ENCODE measurements around the gene NTRK1. TPM values are rescaled to one million over a fixed set of nuclear protein-coding genes. Genes with fewer than 3 reads are reported as not detected.
A peak's percentile ranks its signal among the peaks of the same experiment; 100 is the strongest.

Gene NTRK1
- total and polyA plus RNA-seq, 2 of the 13 experiments (the other 11 are each of a cell fraction or from before 2014, with no cell fraction given), result not detected

DNA sequence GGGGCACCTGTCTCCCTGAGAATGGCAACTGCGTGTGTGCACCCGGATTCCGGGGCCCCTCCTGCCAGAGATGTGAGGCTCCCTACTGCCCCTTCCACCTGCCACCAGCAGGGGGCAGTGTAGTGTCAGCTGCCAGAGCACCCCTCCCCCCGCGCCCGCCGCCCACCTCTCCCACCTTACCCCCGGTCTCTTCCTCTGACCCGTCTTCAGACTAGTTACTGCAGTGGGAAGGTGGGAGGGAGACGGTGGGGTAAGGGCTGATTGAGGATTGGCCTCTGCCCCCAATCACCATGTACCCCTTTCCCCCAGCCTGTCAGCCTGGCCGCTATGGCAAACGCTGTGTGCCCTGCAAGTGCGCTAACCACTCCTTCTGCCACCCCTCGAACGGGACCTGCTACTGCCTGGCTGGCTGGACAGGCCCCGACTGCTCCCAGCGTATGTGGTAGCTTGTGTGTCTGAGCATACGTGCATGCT lies 49.7 kb downstream of the NTRK1 start (continued):
- TF ChIP-seq, protein P1, sequence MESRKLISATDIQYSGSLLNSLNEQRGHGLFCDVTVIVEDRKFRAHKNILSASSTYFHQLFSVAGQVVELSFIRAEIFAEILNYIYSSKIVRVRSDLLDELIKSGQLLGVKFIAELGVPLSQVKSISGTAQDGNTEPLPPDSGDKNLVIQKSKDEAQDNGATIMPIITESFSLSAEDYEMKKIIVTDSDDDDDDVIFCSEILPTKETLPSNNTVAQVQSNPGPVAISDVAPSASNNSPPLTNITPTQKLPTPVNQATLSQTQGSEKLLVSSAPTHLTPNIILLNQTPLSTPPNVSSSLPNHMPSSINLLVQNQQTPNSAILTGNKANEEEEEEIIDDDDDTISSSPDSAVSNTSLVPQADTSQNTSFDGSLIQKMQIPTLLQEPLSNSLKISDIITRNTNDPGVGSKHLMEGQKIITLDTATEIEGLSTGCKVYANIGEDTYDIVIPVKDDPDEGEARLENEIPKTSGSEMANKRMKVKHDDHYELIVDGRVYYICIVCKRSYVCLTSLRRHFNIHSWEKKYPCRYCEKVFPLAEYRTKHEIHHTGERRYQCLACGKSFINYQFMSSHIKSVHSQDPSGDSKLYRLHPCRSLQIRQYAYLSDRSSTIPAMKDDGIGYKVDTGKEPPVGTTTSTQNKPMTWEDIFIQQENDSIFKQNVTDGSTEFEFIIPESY (CRISPR knock-in tag; IDR thresholded peaks at IDR 0.05), result 0 out of 2 replicates have a peak, but pooled peaks have one; percentile 26
- TF ChIP-seq KAT8 (CRISPR knock-in tag; IDR thresholded peaks at IDR 0.05) (no peak), PHF20 (CRISPR knock-in tag; IDR thresholded peaks at IDR 0.05) (no peak)
- TF ChIP-seq, protein P2, sequence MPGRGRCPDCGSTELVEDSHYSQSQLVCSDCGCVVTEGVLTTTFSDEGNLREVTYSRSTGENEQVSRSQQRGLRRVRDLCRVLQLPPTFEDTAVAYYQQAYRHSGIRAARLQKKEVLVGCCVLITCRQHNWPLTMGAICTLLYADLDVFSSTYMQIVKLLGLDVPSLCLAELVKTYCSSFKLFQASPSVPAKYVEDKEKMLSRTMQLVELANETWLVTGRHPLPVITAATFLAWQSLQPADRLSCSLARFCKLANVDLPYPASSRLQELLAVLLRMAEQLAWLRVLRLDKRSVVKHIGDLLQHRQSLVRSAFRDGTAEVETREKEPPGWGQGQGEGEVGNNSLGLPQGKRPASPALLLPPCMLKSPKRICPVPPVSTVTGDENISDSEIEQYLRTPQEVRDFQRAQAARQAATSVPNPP (CRISPR knock-in tag; IDR thresholded peaks at IDR 0.05), result no peak

DNA sequence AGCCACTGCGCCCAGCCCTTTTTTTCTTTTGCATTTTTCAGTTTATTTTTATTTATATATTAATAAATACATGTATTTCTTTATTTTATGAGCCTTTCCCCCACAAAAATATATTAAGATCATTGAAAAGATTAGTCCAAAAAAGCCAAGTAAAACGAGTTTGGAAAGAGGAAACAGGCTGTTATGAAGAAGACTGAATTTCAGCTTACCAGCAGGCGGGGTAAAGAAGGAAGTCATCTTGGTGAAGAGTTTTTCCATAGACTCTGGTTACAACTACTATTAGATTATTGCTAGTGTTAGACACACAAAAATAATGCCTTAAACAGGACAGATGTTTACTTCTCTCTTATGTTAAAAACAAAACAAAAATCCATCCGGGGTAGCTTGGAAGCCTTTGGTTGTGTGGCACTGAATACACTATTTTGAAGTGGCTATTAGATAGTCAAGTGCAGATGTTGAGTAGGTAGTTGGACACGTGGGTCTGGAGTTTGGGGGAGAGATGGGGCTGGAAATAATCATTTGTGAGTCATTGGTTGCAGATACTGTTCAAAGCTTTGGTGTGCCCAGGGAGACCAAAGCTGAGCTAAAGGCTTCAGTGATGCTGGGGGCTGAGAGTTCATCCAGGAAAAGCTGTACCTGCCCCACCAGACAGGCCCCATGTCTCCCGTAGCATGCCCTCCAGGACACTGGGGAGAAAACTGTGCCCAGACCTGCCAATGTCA lies 51.1 kb downstream of the NTRK1 start:
- ChIA-PET CTCF (ENCODE audit: low intra/inter-chr PET ratio, low total read pairs) (no interaction called here), POLR2A (no interaction called here)
- intact Hi-C loops (cut with micrococcal nuclease; ENCODE audit: unreplicated experiment), result no loop called here
- ATAC-seq, result no peak
- H3K4me1 ChIP-seq (ENCODE audit: insufficient read depth, low read length), result peaks cover 15% of the 10 kb centered on the region
- no peak overlapping the region for H3K27ac ChIP-seq (ENCODE audit: extremely low read length, insufficient read depth, low read length)
- H2AFZ ChIP-seq (ENCODE audit: low read length), result no peak overlapping the region
- no peaks in the 10 kb centered on the region for H3K36me3 ChIP-seq (replicated peaks in 1 of 2; ENCODE audit: control insufficient read depth in 1 of 2, insufficient read depth in 2 of 2, low read length in 2 of 2)
- H3K4me2 ChIP-seq (ENCODE audit: low read depth, low read length), result no peak overlapping the region
- no peaks in the 10 kb centered on the region for H3K79me2 ChIP-seq (ENCODE audit: insufficient read depth, low read length)
- H3K9me3 ChIP-seq (ENCODE audit: low read length), result no peaks in the 10 kb centered on the region
- H3K9ac ChIP-seq (ENCODE audit: insufficient read depth, low read depth, low read length), result no peak overlapping the region
- no peak for DNase-seq (ENCODE audit: low spot score)
- in situ Hi-C loops (cut with HindIII; ENCODE audit: extremely low pct_ligation_motif_present, low pct_unique_long_range_greater_than_20kb), result no loop called here
- H3K27me3 ChIP-seq (ENCODE audit: control insufficient read depth in 1 of 2, insufficient read depth in 2 of 2, low read length in 2 of 2), result peaks cover 4 to 33% of the 10 kb centered on the region in 2 experiments; a peak in 4 of 5 replicates
- no TSS peak for BruUV-seq (replicated peaks)
- no peak for FAIRE-seq
- TF ChIP-seq, protein P3, sequence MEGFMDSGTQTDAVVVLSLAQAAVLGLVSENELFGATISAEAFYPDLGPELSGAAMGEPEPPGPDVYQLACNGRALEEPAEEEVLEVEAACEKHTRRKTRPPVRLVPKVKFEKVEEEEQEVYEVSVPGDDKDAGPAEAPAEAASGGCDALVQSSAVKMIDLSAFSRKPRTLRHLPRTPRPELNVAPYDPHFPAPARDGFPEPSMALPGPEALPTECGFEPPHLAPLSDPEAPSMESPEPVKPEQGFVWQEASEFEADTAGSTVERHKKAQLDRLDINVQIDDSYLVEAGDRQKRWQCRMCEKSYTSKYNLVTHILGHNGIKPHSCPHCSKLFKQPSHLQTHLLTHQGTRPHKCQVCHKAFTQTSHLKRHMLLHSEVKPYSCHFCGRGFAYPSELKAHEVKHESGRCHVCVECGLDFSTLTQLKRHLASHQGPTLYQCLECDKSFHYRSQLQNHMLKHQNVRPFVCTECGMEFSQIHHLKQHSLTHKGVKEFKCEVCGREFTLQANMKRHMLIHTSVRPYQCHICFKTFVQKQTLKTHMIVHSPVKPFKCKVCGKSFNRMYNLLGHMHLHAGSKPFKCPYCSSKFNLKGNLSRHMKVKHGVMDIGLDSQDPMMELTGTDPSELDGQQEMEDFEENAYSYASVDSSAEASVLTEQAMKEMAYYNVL (CRISPR knock-in tag; IDR thresholded peaks at IDR 0.05; ENCODE audit: borderline replicate concordance), result no peak
- no peak for TF ChIP-seq ZSCAN31 (CRISPR knock-in tag; IDR thresholded peaks at IDR 0.05; ENCODE audit: low read depth)
- TF ChIP-seq GABPB1 (CRISPR knock-in tag; IDR thresholded peaks at IDR 0.05), result no peak
- H4K20me1 ChIP-seq (ENCODE audit: insufficient read depth, low read length), result no peaks in the 10 kb centered on the region
- WGBS (ENCODE audit: low lambda C conversion rate), result 29% methylated on average over 5 of the region's 6 CpGs
- no peak overlapping the region for H3K4me3 ChIP-seq (replicated peaks in 1 of 3; ENCODE audit: insufficient read depth in 1 of 3, low read depth in 2 of 3, low read length in 3 of 3)

Measured in HepG2 (cell line).